Transverse colon (tissue), 4 donors: ENCODE data around the gene FUT9. TPM values are rescaled to one million over a fixed set of nuclear protein-coding genes. Genes with fewer than 3 reads are reported as not detected.

Experiments used
- DNase-seq: peaks from one replicate; pipeline ENCODE4 v3.0.0-alpha.2; 2019
- H3K27ac ChIP-seq, 4 donors: fragments of 200-600 bp; sonication (generic); 2 replicates each; pipeline ENCODE4 v1.5.1; 2016 to 2018; ENCODE audit warnings: inconsistent platforms in 4 of 4
- H3K27me3 ChIP-seq: fragments of 200-600 bp; sonication (generic); 2 replicates; pipeline ENCODE4 v1.5.1; 2017; ENCODE audit warnings: inconsistent platforms
- H3K36me3 ChIP-seq, 4 donors: fragments of 200-600 bp; sonication (generic); 2 replicates each; pipeline ENCODE4 v1.5.1; 2017 to 2019; ENCODE audit warnings: inconsistent platforms in 4 of 4
- H3K4me1 ChIP-seq, 4 donors: fragments of 200-600 bp; sonication (generic); 2 replicates each; pipeline ENCODE4 v1.5.1; 2017 to 2020; ENCODE audit warnings: inconsistent platforms in 4 of 4
- H3K4me3 ChIP-seq, 4 donors: fragments of 200-600 bp; sonication (generic); 1 replicate in 1 of 4; 2 replicates in 3 of 4; pipeline versions ENCODE4 v1.5.1 to v1.6.1; 2017 to 2019; ENCODE audit warnings: inconsistent platforms in 4 of 4
- H3K9me3 ChIP-seq, 2 donors: fragments of 200-600 bp; sonication (generic); 2 replicates each; pipeline ENCODE4 v1.5.1; 2017 to 2019; ENCODE audit warnings: inconsistent platforms in 2 of 2
- EP300 ChIP-seq: sonication (generic); formaldehyde crosslinking; IDR thresholded peaks from one replicate; pipeline ENCODE4 v1.6.1; 2017; ENCODE audit warnings: antibody characterized with exemption, low read depth
- POLR2A ChIP-seq: fragments of 450-650 bp; IDR thresholded peaks from one replicate; pipeline ENCODE4 v1.6.1; 2016; ENCODE audit warnings: antibody characterized with exemption, mild to moderate bottlenecking, moderate library complexity
- POLR2AphosphoS5 ChIP-seq, 3 donors: sonication (generic); formaldehyde crosslinking; IDR thresholded peaks; one replicate each; pipeline ENCODE4 v1.6.1; 2016; ENCODE audit warnings: antibody characterized with exemption in 3 of 3
- WGBS, 2 donors: methylation state at CpG; one replicate each; pipeline ENCODE4 v1.1.5; 2018; ENCODE audit warnings: low coverage in 1 of 2; 5-methylcytosine and 5-hydroxymethylcytosine counted together
- in situ Hi-C, 4 donors: fragments of 200-750 bp; cut with MboI; loops; one replicate each; pipeline versions ENCODE4 v1.15.0 to v1.15.1; 2017; ENCODE audit warnings: low sequenced_read_pairs in 3 of 4, low pct_ligation_motif_present in 1 of 4, low pct_unique_long_range_greater_than_20kb in 1 of 4
- intact Hi-C: fragments of 100-400 bp; cut with DNase I; formaldehyde crosslinking; loops from one replicate; pipeline ENCODE4 v1.15.1; 2023; ENCODE audit warnings: low total_unique reads
- total RNA-seq, 4 donors: library from RNA; depleted of rRNA; stranded (reverse); fragments of >200 nt; gene quantifications; one replicate each; pipeline ENCODE4 v1.1.0, GENCODE V29; 2016
- TF ChIP-seq, protein P1 (sequence below), 5 experiments: fragments of 200-600 bp in 3 of 5; fragments of 450-650 bp in 2 of 5; sonication (generic) in 3 of 5; IDR thresholded peaks; 1 replicate in 2 of 5; 2 replicates in 3 of 5; pipeline ENCODE4 v1.5.1; 2016 to 2017; ENCODE audit warnings: antibody characterized with exemption in 5 of 5, inconsistent platforms in 3 of 5, mild to moderate bottlenecking in 2 of 5, moderate library complexity in 1 of 5

Gene FUT9
- total RNA-seq, 4 donors from 2014 or later = under 0.01 TPM; not detected in 3

DNA sequence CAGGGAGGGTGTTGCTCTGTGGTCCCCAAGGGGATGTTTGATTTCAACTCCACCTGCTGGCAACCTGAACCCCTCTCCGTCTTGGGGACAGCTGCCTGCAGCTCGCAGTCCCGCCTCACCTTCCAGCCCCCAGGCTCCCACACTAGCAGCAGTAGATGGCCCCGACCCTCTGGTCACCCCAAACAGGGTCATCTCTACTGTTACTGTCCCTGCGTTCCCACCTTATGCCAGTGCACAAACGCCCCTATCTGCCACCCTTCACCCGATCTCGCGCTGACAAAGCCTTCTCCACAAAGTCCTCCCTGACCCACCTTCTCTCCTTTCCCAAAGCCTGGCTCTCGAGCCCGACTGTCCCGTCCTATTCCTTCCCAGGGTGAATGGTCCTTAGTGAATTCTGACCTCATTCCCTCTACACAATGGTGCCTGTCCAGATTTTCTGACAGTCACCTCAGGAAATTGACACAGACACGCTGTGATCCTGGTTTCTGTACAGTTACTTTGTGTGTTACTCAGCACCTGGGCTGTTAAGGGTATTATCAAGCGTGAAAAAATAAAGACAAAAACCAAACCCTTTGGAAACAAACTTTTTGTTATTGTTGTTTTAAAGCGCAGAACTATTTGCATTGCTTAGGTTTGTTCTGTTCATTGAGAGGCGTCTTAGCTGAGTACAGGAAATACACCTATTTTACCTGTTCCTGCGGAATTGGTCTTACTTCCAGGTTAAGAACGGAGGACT, 728 bp downstream of the FUT9 start:
- Histone ChIP-seq H3K36me3 (no peaks in the 10 kb centered on the region), H3K4me3 (peak overlapping the region in 1 of 4 donors; percentile 21), H3K27ac (no peak overlapping the region), H3K9me3 (no peaks in the 10 kb centered on the region), H3K4me1 (no peaks in the 10 kb centered on the region), H3K27me3 (peaks cover 24% of the 10 kb centered on the region)
- DNase-seq = no peak
- in situ Hi-C loops = no loop called here
- TF ChIP-seq EP300 (no peak), POLR2A (no peak), POLR2AphosphoS5 (IDR thresholded peaks at IDR 0.05) (no peak)
- TF ChIP-seq, protein P1, sequence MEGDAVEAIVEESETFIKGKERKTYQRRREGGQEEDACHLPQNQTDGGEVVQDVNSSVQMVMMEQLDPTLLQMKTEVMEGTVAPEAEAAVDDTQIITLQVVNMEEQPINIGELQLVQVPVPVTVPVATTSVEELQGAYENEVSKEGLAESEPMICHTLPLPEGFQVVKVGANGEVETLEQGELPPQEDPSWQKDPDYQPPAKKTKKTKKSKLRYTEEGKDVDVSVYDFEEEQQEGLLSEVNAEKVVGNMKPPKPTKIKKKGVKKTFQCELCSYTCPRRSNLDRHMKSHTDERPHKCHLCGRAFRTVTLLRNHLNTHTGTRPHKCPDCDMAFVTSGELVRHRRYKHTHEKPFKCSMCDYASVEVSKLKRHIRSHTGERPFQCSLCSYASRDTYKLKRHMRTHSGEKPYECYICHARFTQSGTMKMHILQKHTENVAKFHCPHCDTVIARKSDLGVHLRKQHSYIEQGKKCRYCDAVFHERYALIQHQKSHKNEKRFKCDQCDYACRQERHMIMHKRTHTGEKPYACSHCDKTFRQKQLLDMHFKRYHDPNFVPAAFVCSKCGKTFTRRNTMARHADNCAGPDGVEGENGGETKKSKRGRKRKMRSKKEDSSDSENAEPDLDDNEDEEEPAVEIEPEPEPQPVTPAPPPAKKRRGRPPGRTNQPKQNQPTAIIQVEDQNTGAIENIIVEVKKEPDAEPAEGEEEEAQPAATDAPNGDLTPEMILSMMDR (IDR thresholded peaks at IDR 0.05) = no peak
- 16 to 36% methylated on average over 6 to 18 of the region's 18 CpGs for WGBS, 2 donors
- intact Hi-C loops = no loop called here

DNA sequence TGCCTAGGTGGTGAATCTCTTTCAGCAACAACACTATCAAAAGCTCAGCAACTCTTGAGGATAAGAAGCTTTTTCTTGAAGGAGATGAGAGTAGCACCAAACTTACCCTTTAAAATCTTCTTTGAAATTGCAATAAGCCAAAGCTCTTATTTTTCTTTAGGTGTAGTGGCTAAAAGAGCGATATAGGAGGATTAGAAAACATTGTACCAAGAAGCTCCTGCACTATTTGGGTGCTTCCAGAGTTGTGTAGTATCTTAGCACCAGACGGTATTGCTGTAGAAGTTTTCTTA, 1.2 kb downstream of the FUT9 start:
- in situ Hi-C loops = no loop called here
- Histone ChIP-seq H3K4me3 (no peak overlapping the region), H3K4me1 (no peaks in the 10 kb centered on the region), H3K27me3 (peaks cover 24% of the 10 kb centered on the region), H3K36me3 (no peaks in the 10 kb centered on the region), H3K9me3 (no peaks in the 10 kb centered on the region), H3K27ac (no peak overlapping the region)
- no peak for TF ChIP-seq POLR2AphosphoS5 (IDR thresholded peaks at IDR 0.05)
- TF ChIP-seq POLR2A = no peak
- intact Hi-C loops = no loop called here
- WGBS, 2 donors = 76 to 81% methylated on average over 2 of the region's 2 CpGs
- DNase-seq = no peak

DNA sequence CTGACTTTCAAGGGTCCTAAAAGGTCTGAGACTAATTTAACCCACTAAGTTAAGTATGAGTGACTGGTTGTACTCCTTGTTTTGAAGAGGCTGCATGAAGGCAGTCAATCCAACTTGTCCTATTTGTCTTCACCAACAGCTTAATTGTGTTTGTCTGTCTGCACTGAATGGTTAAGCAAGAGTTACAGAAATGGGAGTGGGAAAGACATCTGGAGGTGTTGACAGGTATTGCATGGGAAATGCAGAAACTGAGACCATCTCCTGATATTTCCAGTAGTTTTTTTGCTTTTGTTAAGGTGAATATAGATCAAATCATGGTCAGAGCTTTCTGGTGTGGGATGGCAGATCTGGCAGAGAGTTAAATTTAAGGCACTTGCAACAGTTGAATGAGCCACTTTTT, 6.5 kb downstream of the FUT9 start:
- TF ChIP-seq, protein P1 (IDR thresholded peaks at IDR 0.05) = no peak
- no peak for TF ChIP-seq EP300
- no peak for TF ChIP-seq POLR2AphosphoS5 (IDR thresholded peaks at IDR 0.05)
- TF ChIP-seq POLR2A = no peak
- no peaks in the 10 kb centered on the region for H3K27me3 ChIP-seq
- H3K9me3 ChIP-seq = no peaks in the 10 kb centered on the region
- intact Hi-C loops (no loop called here), in situ Hi-C loops (no loop called here)
- no peaks in the 10 kb centered on the region for H3K4me1 ChIP-seq
- DNase-seq = no peak
- H3K36me3 ChIP-seq = no peaks in the 10 kb centered on the region
- H3K27ac ChIP-seq = no peak overlapping the region
- no peak overlapping the region for H3K4me3 ChIP-seq

DNA sequence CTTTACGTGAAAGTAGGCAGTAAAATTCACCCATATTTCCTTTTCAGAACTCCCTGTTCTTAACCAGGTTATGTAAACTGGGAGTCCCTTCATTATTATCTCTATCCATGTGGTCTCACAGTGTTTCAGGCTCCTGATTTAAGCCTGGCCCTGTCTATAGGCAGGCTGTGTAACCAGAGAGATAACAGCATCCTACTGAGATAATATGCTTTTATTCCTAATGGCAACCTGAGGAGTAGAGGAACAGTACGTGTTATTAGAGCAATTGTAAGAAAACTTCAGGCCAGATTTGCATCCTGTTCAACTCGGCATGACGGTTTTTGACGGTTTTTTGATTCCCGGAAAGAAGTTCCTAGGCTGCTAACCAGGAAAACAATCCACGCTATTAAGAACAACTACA, 16.9 kb downstream of the FUT9 start:
- no peaks in the 10 kb centered on the region for H3K9me3 ChIP-seq
- H3K27ac ChIP-seq = no peak overlapping the region
- H3K27me3 ChIP-seq = no peaks in the 10 kb centered on the region
- in situ Hi-C loops (no loop called here), intact Hi-C loops (no loop called here)
- H3K36me3 ChIP-seq = no peaks in the 10 kb centered on the region
- 81 to 86% methylated on average over 7 of the region's 7 CpGs for WGBS, 2 donors
- H3K4me3 ChIP-seq = no peak overlapping the region
- DNase-seq = no peak
- TF ChIP-seq, protein P1 (IDR thresholded peaks at IDR 0.05) = no peak
- TF ChIP-seq POLR2A (no peak), POLR2AphosphoS5 (IDR thresholded peaks at IDR 0.05) (no peak), EP300 (no peak)
- no peaks in the 10 kb centered on the region for H3K4me1 ChIP-seq

DNA sequence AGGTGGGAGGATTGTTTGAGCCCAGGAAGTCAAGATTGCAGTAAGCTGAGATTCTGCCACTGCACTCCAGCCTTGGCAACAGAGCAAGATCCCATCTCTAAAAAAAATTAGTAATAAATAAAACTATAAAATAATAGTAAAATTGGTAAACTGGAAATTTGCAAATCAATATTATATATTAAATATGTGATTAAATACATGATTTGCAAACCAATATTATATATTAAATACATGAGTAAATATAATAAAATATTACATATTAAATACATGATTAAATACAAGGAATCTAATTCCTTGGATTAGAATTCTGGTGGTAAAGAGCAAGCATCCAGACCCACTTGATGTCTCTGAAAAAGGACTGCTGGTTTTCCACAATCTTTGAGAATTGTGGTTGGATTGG, 35.8 kb downstream of the FUT9 start:
- in situ Hi-C loops (no loop called here), intact Hi-C loops (no loop called here)
- no peak for TF ChIP-seq POLR2A
- no peak for TF ChIP-seq POLR2AphosphoS5 (IDR thresholded peaks at IDR 0.05)
- TF ChIP-seq, protein P1 (IDR thresholded peaks at IDR 0.05) = no peak
- TF ChIP-seq EP300 = no peak
- no peak for DNase-seq
- H3K27me3 ChIP-seq = no peaks in the 10 kb centered on the region
- no peak overlapping the region for H3K27ac ChIP-seq
- no peaks in the 10 kb centered on the region for H3K9me3 ChIP-seq
- no peaks in the 10 kb centered on the region for H3K4me1 ChIP-seq
- no peak overlapping the region for H3K4me3 ChIP-seq
- no peaks in the 10 kb centered on the region for H3K36me3 ChIP-seq
